ENCODE data around the gene INPP5A.

DNA sequence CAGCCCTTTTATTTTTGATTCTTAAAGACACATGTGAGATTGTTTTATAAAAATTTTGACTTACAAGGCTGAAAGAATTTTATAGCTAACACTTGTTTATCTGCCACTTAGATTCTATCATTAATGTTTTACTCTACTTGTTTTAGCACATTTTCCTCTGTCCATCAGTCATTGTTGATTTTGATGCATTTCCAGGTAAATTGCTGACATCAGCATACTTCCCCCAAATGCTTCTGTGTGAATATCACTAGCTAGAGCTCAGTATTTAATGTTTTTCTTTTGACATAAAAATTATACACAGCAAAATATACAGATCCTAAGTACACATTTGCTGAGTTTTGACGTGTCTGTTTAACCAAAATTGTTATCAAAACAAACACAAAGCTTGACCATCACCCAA, 43.0 kb downstream of the INPP5A start:
- TF ChIP-seq POLR2A (IDR thresholded peaks at IDR 0.05) (no peak), POLR2AphosphoS5 (IDR thresholded peaks at IDR 0.05) (no peak)
- TF ChIP-seq, protein P1, sequence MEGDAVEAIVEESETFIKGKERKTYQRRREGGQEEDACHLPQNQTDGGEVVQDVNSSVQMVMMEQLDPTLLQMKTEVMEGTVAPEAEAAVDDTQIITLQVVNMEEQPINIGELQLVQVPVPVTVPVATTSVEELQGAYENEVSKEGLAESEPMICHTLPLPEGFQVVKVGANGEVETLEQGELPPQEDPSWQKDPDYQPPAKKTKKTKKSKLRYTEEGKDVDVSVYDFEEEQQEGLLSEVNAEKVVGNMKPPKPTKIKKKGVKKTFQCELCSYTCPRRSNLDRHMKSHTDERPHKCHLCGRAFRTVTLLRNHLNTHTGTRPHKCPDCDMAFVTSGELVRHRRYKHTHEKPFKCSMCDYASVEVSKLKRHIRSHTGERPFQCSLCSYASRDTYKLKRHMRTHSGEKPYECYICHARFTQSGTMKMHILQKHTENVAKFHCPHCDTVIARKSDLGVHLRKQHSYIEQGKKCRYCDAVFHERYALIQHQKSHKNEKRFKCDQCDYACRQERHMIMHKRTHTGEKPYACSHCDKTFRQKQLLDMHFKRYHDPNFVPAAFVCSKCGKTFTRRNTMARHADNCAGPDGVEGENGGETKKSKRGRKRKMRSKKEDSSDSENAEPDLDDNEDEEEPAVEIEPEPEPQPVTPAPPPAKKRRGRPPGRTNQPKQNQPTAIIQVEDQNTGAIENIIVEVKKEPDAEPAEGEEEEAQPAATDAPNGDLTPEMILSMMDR (IDR thresholded peaks at IDR 0.05), result no peak
